Activated CD8-positive, alpha-beta T cell treated with anti-CD3 and anti-CD28 coated beads, Interleukin-2, amount 10 ng/mL, durations not matched to agents 7 days and 5 days (primary cell): Measurements from ENCODE around the gene COMTD1. TPM values are rescaled to one million over a fixed set of nuclear protein-coding genes. Genes with fewer than 3 reads are reported as not detected.
A peak's percentile ranks its signal among the peaks of the same experiment; 100 is the strongest.
"Not testable (repeated sequence)": the region's sequence is repeated elsewhere in the genome, so short reads cannot be mapped to it uniquely, and the experiment has no call there.

ENCODE experiments used
- ATAC-seq: fragments of 150-1000 bp; cut with Tn5 transposase; one replicate; pipeline ENCODE4 v1.10.0; 2021; ENCODE audit warnings: moderate library complexity
- CTCF ChIA-PET: fragments of 350-600 bp; sonication (Branson Sonifier 250); formaldehyde crosslinking; loops from one replicate; lab custom pipeline; 2021; ENCODE audit warnings: antibody characterized with exemption; lab: Charles Lee
- POLR2A ChIA-PET: fragments of 350-600 bp; sonication (Branson Sonifier 250); formaldehyde crosslinking; loops from one replicate; lab custom pipeline; 2021; ENCODE audit warnings: antibody characterized with exemption; lab: Charles Lee
- DNase-seq: peaks from one replicate; pipeline ENCODE4 v3.0.0-alpha.2; 2020
- H3K27ac Mint-ChIP-seq: one replicate; pipeline ENCODE4 v1.8.0; 2021; ENCODE audit warnings: mild to moderate bottlenecking, mixed read lengths
- H3K27me3 Mint-ChIP-seq: one replicate; pipeline ENCODE4 v1.8.0; 2021; ENCODE audit warnings: low read depth, mixed read lengths
- H3K36me3 Mint-ChIP-seq: one replicate; pipeline ENCODE4 v1.8.0; 2021; ENCODE audit warnings: low read depth, mixed read lengths
- H3K4me1 Mint-ChIP-seq: one replicate; pipeline ENCODE4 v1.8.0; 2021; ENCODE audit warnings: low read depth, mixed read lengths
- H3K4me3 Mint-ChIP-seq: one replicate; pipeline ENCODE4 v1.8.0; 2021; ENCODE audit warnings: mild to moderate bottlenecking, mixed read lengths
- H3K9me3 Mint-ChIP-seq: one replicate; pipeline ENCODE4 v1.8.0; 2022; ENCODE audit warnings: mixed read lengths; ENCODE audit not compliant: insufficient read depth
- total RNA-seq, 2 experiments: library from RNA; stranded (reverse); gene quantifications; one replicate each; pipeline ENCODE4 v1.2.3, GENCODE V29; 2021

The COMTD1 gene
- total RNA-seq, 2 experiments from 2014 or later: 58.6 to 62.5 TPM

DNA sequence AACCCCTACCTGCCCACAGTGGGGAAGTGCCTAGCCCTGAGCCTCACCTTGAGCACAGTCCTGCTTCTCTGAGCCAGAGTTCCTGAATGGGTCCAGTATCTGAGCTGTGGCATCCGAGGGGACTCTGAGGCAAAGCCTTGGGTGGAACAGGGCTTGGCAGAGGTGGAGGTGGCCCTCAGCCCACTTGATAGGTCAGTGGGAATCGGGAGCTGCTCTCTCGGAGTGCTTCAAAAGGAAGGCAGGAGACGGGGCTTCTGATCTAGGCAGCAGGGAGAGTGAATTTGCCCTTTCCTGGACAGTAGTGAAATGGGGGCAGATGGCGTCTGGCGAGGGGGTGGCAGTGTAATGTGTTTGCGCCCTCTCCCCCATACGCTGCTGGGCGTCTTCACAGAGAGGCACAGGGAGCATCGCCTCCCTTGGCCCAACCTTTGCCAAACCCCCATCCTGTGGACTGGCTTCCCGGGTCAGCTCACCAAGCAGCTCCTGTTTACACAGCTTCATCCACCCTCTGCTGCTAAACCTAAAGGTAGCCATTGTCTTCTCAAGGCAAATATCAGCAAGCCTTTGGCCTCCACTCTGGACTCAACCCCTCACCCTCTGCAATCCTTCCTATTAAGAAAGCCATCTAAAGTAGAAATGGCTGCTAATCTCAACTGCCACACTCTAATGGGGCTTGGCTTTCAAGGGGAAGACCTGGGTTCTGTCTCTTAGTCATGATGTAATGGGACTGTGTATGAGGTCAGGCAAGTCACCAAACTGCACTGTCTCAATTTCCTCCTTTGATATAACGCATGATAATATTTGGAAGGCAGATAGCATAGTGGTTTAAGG, 46.3 kb downstream of the COMTD1 start:
- ChIA-PET CTCF (interaction anchor here (2.4 to 16.6 kb wide), 4 partner anchors 9 to 43 kb away, joined by 34 to 279 read pairs (median 56); partner anchors contain the start of genes COMTD1 and VDAC2), POLR2A (interaction anchor here (0.8 to 1.3 kb wide), 2 partner anchors 21 to 22 kb away, joined by 3 read pairs; partner anchors contain the start of gene VDAC2)
- H3K4me1 Mint-ChIP-seq: peaks cover 19% of the 10 kb centered on the region
- H3K27ac Mint-ChIP-seq: no peak overlapping the region
- H3K27me3 Mint-ChIP-seq: no peaks in the 10 kb centered on the region
- no peak for ATAC-seq
- no peaks in the 10 kb centered on the region for H3K9me3 Mint-ChIP-seq
- no peak overlapping the region for H3K4me3 Mint-ChIP-seq
- H3K36me3 Mint-ChIP-seq: peaks cover 4% of the 10 kb centered on the region
- DNase-seq: no peak

DNA sequence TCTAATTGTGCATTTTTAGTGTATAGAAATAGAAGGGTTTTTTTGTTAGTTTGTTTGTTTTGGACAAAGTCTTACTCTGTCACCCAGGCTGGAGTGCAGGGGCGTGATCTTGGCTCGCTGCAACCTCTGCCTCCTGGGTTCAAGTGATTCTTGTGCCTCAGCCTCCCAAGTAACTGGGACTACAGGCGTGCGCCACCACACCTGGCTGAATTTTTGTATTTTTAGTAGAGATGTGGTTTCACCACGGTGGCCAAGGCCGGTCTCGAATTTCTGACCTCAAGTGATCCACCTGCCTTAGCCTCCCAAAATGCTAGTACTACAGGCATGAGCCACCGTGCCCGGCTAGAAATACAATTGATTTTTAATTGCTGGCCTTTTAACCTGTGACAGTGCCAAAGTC, 47.2 kb downstream of the COMTD1 start:
- H3K9me3 Mint-ChIP-seq, H3K4me3 Mint-ChIP-seq, ATAC-seq, DNase-seq, H3K36me3 Mint-ChIP-seq, H3K27me3 Mint-ChIP-seq: not testable (repeated sequence)
- H3K4me1 Mint-ChIP-seq: peaks cover 19% of the 10 kb centered on the region
- H3K27ac Mint-ChIP-seq: peak overlapping the region; percentile 93
- POLR2A ChIA-PET: interaction anchor here (1.0 to 1.9 kb wide), 4 partner anchors 22 to 77 kb away, joined by 3 to 18 read pairs (median 8); partner anchors contain the start of genes SAMD8 and VDAC2
- CTCF ChIA-PET: interaction anchor here (0.7 to 16.6 kb wide), 24 partner anchors 10 to 153 kb away, joined by 3 to 279 read pairs (median 7); partner anchors contain the start of genes COMTD1, SAMD8 and VDAC2

DNA sequence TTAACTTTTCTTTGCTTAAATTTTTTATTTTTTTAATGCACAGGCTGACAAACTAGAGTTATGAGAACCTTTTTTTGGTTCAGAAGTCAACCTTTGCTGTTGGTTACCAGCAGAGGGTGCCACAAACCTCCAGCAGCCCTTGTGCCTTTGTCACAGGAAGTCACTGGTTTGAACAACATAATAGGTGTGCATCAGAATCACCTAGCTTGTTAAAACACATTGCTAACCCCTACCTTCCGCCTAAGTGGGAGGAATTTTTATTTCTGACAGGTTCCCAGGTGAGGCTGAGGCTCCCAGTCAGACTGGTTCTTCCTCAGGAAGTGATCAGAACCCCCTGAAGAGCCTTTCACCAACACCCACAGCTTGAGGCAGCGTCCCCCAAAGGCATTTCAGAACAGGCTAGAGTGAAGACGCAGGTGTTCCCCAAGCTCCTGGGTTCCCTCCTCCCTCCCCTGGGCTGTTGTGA, 47.8 kb downstream of the COMTD1 start:
- H3K27ac Mint-ChIP-seq: peak overlapping the region; percentile 93
- H3K27me3 Mint-ChIP-seq: no peaks in the 10 kb centered on the region
- peaks cover under 1% of the 10 kb centered on the region for H3K36me3 Mint-ChIP-seq
- peak; percentile 85 for DNase-seq
- POLR2A ChIA-PET: interaction anchor here (1.0 to 1.9 kb wide), 5 partner anchors 10 to 76 kb away, joined by 3 to 18 read pairs (median 7); partner anchors contain the start of genes SAMD8 and VDAC2
- CTCF ChIA-PET: interaction anchor here (0.7 to 16.6 kb wide), 24 partner anchors 10 to 152 kb away, joined by 3 to 279 read pairs (median 7); partner anchors contain the start of genes COMTD1, SAMD8 and VDAC2
- H3K4me3 Mint-ChIP-seq: no peak overlapping the region
- H3K4me1 Mint-ChIP-seq: peaks cover 19% of the 10 kb centered on the region
- ATAC-seq: peak; percentile 92
- H3K9me3 Mint-ChIP-seq: no peaks in the 10 kb centered on the region

- H3K27me3 Mint-ChIP-seq: no peaks in the 10 kb centered on the region
- DNase-seq (no peak), ATAC-seq (no peak)
- ChIA-PET CTCF (interaction anchor here (4.1 to 16.6 kb wide), 3 partner anchors 13 to 46 kb away, joined by 55 to 279 read pairs (median 58); partner anchors contain the start of genes COMTD1 and VDAC2), POLR2A (interaction anchor here (0.6 kb wide), 1 partner anchor 8 kb away, joined by 3 read pairs; no protein-coding TSS in a partner anchor)
- peaks cover 8% of the 10 kb centered on the region for H3K36me3 Mint-ChIP-seq
- H3K4me3 Mint-ChIP-seq: no peak overlapping the region
- H3K4me1 Mint-ChIP-seq: peaks cover 24% of the 10 kb centered on the region
- H3K27ac Mint-ChIP-seq: peak overlapping the region; percentile 66
- H3K9me3 Mint-ChIP-seq: no peaks in the 10 kb centered on the region
Observed at GRCh38 chr10:75186310-75186709, 49.4 kb downstream of the COMTD1 start.

Other genes starting within 250 kb of the COMTD1 start
- gene SAMD8, start 124.3 kb downstream of the COMTD1 start, total RNA-seq: 10 to 100 TPM; 17.4 to 18.2 TPM
- 100 to 1,000 TPM; 152 to 159 TPM for gene VDAC2, start 25.2 kb downstream of the COMTD1 start, total RNA-seq
- under 1 TPM in 1 of 2 experiments, not detected in 1; 0.26 TPM for gene ZNF503, start 165.8 kb upstream of the COMTD1 start, total RNA-seq
- gene LRMDA, start 195.7 kb upstream of the COMTD1 start, total RNA-seq: not detected